A549 (cell line): ENCODE results near the gene UBAC2.

Experiments used
- CHD2 ChIP-seq: fragments of 150-350 bp; IDR thresholded peaks from 2 replicates; pipeline ENCODE4 v1.6.1; 2014; ENCODE audit warnings: low read length; ENCODE audit not compliant: partially characterized antibody
- CTCF ChIP-seq: fragments of >200 bp; sonication (Bioruptor Twin); formaldehyde crosslinking; IDR thresholded peaks from 3 replicates; pipeline ENCODE4 v1.5.1; 2016
- E2F6 ChIP-seq: IDR thresholded peaks from 2 replicates; pipeline ENCODE4 v1.6.1; 2012; ENCODE audit warnings: low read depth, borderline replicate concordance
- EHF ChIP-seq: fragments of 250-450 bp; sonication (Bioruptor Pico); IDR thresholded peaks from 2 replicates; pipeline ENCODE4 v1.5.0; 2020; ENCODE audit warnings: mild to moderate bottlenecking
- ELK1 ChIP-seq: fragments of 150-350 bp; IDR thresholded peaks from 2 replicates; pipeline ENCODE4 v1.6.1; 2014; ENCODE audit warnings: low read depth, mild to moderate bottlenecking, low read length
- ESRRA ChIP-seq: fragments of 150-350 bp; IDR thresholded peaks from 2 replicates; pipeline ENCODE4 v1.6.1; 2014; ENCODE audit warnings: mild to moderate bottlenecking, low read length, borderline replicate concordance
- MAZ ChIP-seq: fragments of 150-350 bp; IDR thresholded peaks from 2 replicates; pipeline ENCODE4 v1.6.1; 2014; ENCODE audit warnings: antibody characterized with exemption, low read depth, low read length, borderline replicate concordance
- NFE2L2 ChIP-seq: fragments of 150-350 bp; conservative IDR thresholded peaks from 2 replicates; pipeline ENCODE4 v1.6.1; 2014; ENCODE audit warnings: low read length
- PHF8 ChIP-seq: fragments of 200-600 bp; sonication (generic); IDR thresholded peaks from 2 replicates; pipeline ENCODE4 v1.6.1; 2016; ENCODE audit warnings: low read depth, mild to moderate bottlenecking, antibody characterized with exemption, moderate library complexity, borderline replicate concordance
- POLR2A ChIP-seq: IDR thresholded peaks from 2 replicates; pipeline ENCODE4 v1.6.1; 2012; ENCODE audit warnings: mild to moderate bottlenecking, low read length
- REST ChIP-seq: fragments of 200-600 bp; sonication (generic); IDR thresholded peaks from 2 replicates; pipeline ENCODE4 v1.6.1; 2016; ENCODE audit warnings: antibody characterized with exemption, mild to moderate bottlenecking, moderate library complexity
- RFX5 ChIP-seq: fragments of 450-650 bp; IDR thresholded peaks from 2 replicates; pipeline ENCODE4 v1.7.1; 2014; ENCODE audit warnings: antibody characterized with exemption, mild to moderate bottlenecking, moderate library complexity
- TP53 ChIP-seq: fragments of 250-450 bp; sonication (Bioruptor Pico); IDR thresholded peaks from 2 replicates; pipeline ENCODE4 v1.5.0; 2021; ENCODE audit warnings: mild to moderate bottlenecking, moderate library complexity
- ZFP36 ChIP-seq: fragments of 450-650 bp; IDR thresholded peaks from 2 replicates; pipeline ENCODE4 v1.6.1; 2014; ENCODE audit warnings: borderline replicate concordance; ENCODE audit not compliant: partially characterized antibody

GRCh38 chr13:99295488-99296252 lies 95.0 kb downstream of the UBAC2 start:
- no peak for TF ChIP-seq CTCF
- no peak for TF ChIP-seq NFE2L2
- no peak for TF ChIP-seq EHF
- TF ChIP-seq ESRRA = no peak
- no peak for TF ChIP-seq POLR2A
- no peak for TF ChIP-seq REST
- no peak for TF ChIP-seq ZFP36
- no peak for TF ChIP-seq CHD2
- no peak for TF ChIP-seq TP53 (CRISPR knock-in tag)
- no peak for TF ChIP-seq MAZ
- TF ChIP-seq ELK1 = no peak
- no peak for TF ChIP-seq E2F6
- TF ChIP-seq PHF8 = no peak
- TF ChIP-seq RFX5 = no peak
